ENCODE measurements around the gene IL17RC.

DNA sequence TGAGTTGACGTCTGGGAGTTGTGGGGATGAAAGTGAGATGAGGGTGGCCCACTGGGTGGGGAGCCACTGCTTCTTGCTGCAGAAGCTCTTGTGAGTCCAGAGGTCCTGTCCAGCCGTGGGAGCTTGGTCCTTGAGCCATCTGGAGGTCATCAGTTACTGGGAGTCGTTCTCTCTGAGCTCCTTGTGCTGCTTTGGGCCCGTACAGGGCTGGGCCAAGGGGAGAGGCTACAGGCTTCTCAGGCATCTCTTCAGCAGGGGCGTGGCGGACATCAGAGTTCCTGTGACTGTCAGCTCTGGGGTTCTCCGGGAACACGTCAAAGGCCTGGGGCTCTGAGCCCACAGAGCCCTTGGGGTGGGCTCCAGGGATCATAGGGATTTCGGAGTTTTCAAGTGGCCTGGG, 32.7 kb downstream of the IL17RC start:
- TF ChIP-seq CTCF (IDR thresholded peaks at IDR 0.05) (no peak), POLR2AphosphoS5 (IDR thresholded peaks at IDR 0.05) (no peak), EP300 (IDR thresholded peaks at IDR 0.05; ENCODE audit: low read depth) (no peak), POLR2A (IDR thresholded peaks at IDR 0.05) (no peak)

Measured in transverse colon (tissue), 4 donors.